AG04450 (cell line): ENCODE measurements around the gene CTBP1. TPM values are rescaled to one million over a fixed set of nuclear protein-coding genes. Genes with fewer than 3 reads are reported as not detected.

Experiments
- CTCF ChIA-PET: fragments of 300-600, 350-600 bp; formaldehyde crosslinking; extraction: SDS; loops from one replicate; lab custom pipeline; 2022; ENCODE audit warnings: antibody characterized with exemption, inconsistent platforms; lab: Charles Lee
- POLR2A ChIA-PET: fragments of 350-600 bp; formaldehyde crosslinking; extraction: SDS; loops from one replicate; lab custom pipeline; 2021; ENCODE audit warnings: antibody characterized with exemption, inconsistent platforms; lab: Yijun Ruan, JAX
- DNase-seq: peaks from one replicate; pipeline ENCODE4 v3.0.0-alpha.2; 2011; ENCODE audit warnings: low read depth, low spot score
- H3K27ac ChIP-seq: one replicate; pipeline ENCODE4 v1.5.1; 2012; ENCODE audit warnings: low read depth, low read length, control low read depth
- H3K27me3 ChIP-seq: one replicate; pipeline ENCODE4 v1.6.0; 2012; ENCODE audit warnings: low read length; ENCODE audit not compliant: control insufficient read depth, insufficient read depth
- H3K4me3 ChIP-seq: 2 replicates; pipeline ENCODE4 v1.5.1; 2011; ENCODE audit warnings: mild to moderate bottlenecking, low read depth, low read length, control low read depth
- H3K9me3 ChIP-seq: 2 replicates; pipeline ENCODE4 v1.5.1; 2012; ENCODE audit warnings: low read length; ENCODE audit not compliant: control insufficient read depth, insufficient read depth
- polyA plus RNA-seq: library from polyadenylated mRNA; depleted of rRNA; stranded (reverse); fragments of >200 nt; gene quantifications from 2 replicates; pipeline ENCODE4 v1.2.3, GENCODE V29; 2011
- TF ChIP-seq, protein P1 (sequence below): IDR thresholded peaks from 2 replicates; pipeline ENCODE4 v1.5.1; 2011; ENCODE audit warnings: low read depth, low read length, control low read depth, inconsistent platforms

CTBP1 gene
- polyA plus RNA-seq, 1 experiment: 72.6 TPM

DNA sequence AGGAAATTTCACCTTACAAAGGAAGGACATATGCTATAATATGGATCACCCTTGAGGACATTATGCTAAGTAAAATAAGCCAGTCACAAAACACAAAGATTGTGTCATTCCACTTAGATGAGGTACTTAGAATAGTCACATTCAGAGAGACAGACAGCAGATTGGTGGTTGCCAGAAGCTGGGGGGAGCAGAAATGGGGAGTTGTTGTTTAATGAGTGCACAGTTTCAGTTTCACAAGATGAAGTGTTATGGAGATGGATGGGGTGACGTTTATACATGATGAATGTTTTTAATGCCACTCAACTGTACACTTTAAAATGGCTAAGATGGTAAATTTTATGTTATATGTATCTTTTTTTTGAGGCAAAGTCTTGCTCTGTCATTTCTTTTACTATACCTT, 61.7 kb downstream of the CTBP1 start:
- TF ChIP-seq, protein P1, sequence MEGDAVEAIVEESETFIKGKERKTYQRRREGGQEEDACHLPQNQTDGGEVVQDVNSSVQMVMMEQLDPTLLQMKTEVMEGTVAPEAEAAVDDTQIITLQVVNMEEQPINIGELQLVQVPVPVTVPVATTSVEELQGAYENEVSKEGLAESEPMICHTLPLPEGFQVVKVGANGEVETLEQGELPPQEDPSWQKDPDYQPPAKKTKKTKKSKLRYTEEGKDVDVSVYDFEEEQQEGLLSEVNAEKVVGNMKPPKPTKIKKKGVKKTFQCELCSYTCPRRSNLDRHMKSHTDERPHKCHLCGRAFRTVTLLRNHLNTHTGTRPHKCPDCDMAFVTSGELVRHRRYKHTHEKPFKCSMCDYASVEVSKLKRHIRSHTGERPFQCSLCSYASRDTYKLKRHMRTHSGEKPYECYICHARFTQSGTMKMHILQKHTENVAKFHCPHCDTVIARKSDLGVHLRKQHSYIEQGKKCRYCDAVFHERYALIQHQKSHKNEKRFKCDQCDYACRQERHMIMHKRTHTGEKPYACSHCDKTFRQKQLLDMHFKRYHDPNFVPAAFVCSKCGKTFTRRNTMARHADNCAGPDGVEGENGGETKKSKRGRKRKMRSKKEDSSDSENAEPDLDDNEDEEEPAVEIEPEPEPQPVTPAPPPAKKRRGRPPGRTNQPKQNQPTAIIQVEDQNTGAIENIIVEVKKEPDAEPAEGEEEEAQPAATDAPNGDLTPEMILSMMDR: no peak
- POLR2A ChIA-PET: no interaction called here

DNA sequence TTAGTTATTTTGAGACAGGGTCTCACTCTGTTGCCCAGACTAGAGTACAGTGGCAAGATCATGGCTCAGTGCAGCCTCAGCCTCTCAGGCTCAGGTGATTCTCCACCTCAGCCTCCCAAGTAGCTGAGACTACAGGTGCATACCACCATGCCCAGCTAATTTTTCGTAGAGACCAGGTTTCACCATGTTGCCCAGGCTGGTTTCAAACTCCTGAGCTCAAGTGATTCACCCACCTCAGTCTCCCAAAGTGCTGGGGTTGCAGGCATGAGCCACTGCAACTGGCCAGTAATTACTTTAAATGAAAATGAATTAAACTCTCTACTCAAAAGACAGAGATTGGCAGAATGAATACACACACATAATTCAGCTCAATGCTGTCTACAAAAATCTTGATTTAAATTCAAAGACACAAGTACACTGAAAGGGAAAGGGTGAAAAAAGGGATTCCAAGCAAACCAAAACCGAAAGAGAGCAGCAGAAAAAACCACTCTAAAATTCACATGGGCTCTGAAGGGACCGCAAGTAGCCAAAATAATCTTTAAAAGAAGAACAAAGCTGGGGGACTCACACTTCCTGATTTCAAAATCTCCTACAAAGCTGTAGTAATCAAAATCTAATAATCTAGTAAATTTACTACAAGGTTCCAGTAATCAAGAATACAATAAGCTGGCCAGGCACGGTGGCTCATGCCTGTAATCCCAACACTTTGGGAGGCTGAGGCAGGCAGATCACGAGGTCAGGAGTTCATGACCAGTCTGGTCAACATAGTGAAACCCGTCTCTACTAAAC, 64.8 kb downstream of the CTBP1 start:
- peaks cover 11% of the 10 kb centered on the region; the same call in 1 of the 2 replicates for H3K9me3 ChIP-seq
- no peak overlapping the region for H3K4me3 ChIP-seq
- no peaks in the 10 kb centered on the region for H3K27me3 ChIP-seq
- ChIA-PET CTCF (interaction anchor here (1.6 kb wide), 2 partner anchors 16 to 53 kb away, joined by 4 read pairs; no protein-coding TSS in a partner anchor), POLR2A (interaction anchor here (1.1 to 1.8 kb wide), 5 partner anchors 8 to 18 kb away, joined by 3 to 13 read pairs (median 6); partner anchors contain the start of gene SPON2)
- DNase-seq: no peak
- TF ChIP-seq, protein P1: no peak
- H3K27ac ChIP-seq: no peak overlapping the region

More for the DNA sequence above, 61.7 kb downstream of the CTBP1 start:
- no peak for DNase-seq
- H3K27me3 ChIP-seq: no peaks in the 10 kb centered on the region
- CTCF ChIA-PET: no interaction called here
- H3K9me3 ChIP-seq: peaks cover 6% of the 10 kb centered on the region; the same call in 1 of the 2 replicates
- no peak overlapping the region for H3K4me3 ChIP-seq
- no peak overlapping the region for H3K27ac ChIP-seq

DNA sequence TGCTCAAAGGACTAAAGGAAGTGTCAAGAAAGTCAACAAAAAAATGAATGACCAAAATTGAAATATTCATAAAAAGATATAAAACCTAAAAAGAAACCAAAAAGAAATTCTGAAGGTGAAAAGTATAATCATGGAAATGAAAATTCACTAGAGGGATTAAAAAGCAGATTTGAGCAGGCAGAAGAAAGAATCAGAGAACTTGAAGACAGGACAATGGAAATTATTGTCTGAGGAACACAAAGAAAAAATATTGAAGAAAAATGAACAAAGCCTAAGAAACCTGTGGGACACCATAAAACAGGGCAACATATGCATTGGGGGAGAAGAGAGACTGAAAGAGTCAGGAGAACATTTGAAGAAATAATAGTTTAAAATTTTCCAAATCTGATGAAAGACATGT, 66.6 kb downstream of the CTBP1 start:
- TF ChIP-seq, protein P1: no peak
- peaks cover 29% of the 10 kb centered on the region for H3K9me3 ChIP-seq
- no peak overlapping the region for H3K4me3 ChIP-seq
- POLR2A ChIA-PET: no interaction called here
- no peak overlapping the region for H3K27ac ChIP-seq
- DNase-seq: no peak
- no peaks in the 10 kb centered on the region for H3K27me3 ChIP-seq
- CTCF ChIA-PET: no interaction called here

DNA sequence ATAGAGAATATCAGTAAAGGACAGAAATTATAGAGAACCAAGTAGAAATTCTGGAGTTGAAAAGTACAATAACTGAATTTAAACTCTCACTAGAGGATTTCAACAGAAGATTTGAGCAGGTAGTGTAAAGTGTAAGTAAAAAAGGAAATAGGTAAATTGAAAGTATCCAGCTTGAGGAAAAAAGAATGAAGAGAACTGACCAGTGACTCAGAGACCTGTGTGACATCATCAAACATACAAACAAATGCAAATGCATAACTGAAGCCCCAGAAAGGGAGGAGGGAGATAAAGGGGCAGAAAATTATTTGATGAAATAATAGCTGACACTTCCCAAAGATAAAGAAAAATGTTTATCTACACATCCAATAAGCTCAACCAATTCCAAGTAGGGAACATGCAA, 68.3 kb downstream of the CTBP1 start:
- CTCF ChIA-PET: no interaction called here

More for the DNA sequence above, 68.3 kb downstream of the CTBP1 start:
- POLR2A ChIA-PET: interaction anchor here (1.5 kb wide), 1 partner anchor 12 kb away, joined by 4 read pairs; no protein-coding TSS in a partner anchor
- no peak for DNase-seq
- no peak overlapping the region for H3K4me3 ChIP-seq
- TF ChIP-seq, protein P1: no peak
- H3K27me3 ChIP-seq: no peaks in the 10 kb centered on the region
- no peak overlapping the region for H3K27ac ChIP-seq
- peaks cover 29% of the 10 kb centered on the region for H3K9me3 ChIP-seq
